ENCODE results near the gene CACNA1B. TPM values are rescaled to one million over a fixed set of nuclear protein-coding genes. Genes with fewer than 3 reads are reported as not detected.

Gene CACNA1B
- total RNA-seq, 2 donors from 2014 or later: 3.6 to 7.9 TPM

- Mint-ChIP-seq H3K27me3 (ENCODE audit: insufficient read depth) (no peaks in the 10 kb centered on the region), H3K4me1 (peaks cover 11% of the 10 kb centered on the region), H3K4me3 (no peak overlapping the region), H3K36me3 (ENCODE audit: low read depth) (peaks cover 23% of the 10 kb centered on the region), H3K9me3 (no peaks in the 10 kb centered on the region), H3K27ac (no peak overlapping the region)
- Histone ChIP-seq H3K4me1 (ENCODE audit: control insufficient read depth, insufficient read depth, low read length) (no peaks in the 10 kb centered on the region), H3K27me3 (ENCODE audit: control insufficient read depth, insufficient read depth, low read length, poor library complexity, severe bottlenecking) (no peaks in the 10 kb centered on the region), H3K9me3 (ENCODE audit: control insufficient read depth, low read length) (peaks cover 21% of the 10 kb centered on the region), H3K4me3 (ENCODE audit: low read length) (no peak overlapping the region), H3K36me3 (ENCODE audit: control insufficient read depth, insufficient read depth, low read length) (no peaks in the 10 kb centered on the region), H3K27ac (ENCODE audit: low read depth, low read length) (no peak overlapping the region), H3K9ac (ENCODE audit: extremely low read depth, low read length, poor library complexity, severe bottlenecking) (no peak overlapping the region)
- DNase-seq: peak; percentile 30
- 90 to 98% methylated on average over 12 of the region's 12 CpGs for WGBS, 2 experiments (ENCODE audit: insufficient coverage in 1 of 2, insufficient read length in 1 of 2)
- TF ChIP-seq CTCF (conservative IDR thresholded peaks at IDR 0.05): no peak
Measured at GRCh38 chr9:138073808-138074207, 196.2 kb downstream of the CACNA1B start.

DNA sequence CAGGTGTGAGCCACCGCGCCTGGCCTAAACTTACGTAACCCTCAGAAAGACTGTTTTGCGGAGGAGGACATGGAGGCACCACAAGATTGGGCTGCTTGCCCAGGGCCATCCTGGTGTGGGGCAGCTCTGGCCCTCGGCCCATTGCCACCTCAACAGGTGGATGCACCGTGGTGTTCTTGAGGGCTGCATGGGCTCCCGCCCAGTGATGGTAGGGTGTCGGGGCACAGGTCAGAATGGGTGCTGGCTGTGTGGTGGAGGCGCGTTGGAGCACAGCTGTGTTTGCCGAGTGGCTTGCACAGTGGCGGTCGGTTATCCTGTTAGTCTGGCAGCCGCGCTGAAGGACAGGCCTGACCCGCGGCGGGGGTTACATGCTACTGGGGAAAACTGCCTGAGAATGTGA is 196.9 kb downstream of the CACNA1B start:
- DNase-seq: peak; percentile 28
- H3K27ac ChIP-seq (ENCODE audit: low read depth, low read length): no peak overlapping the region
- H3K4me1 ChIP-seq (ENCODE audit: control insufficient read depth, insufficient read depth, low read length): no peaks in the 10 kb centered on the region
- Mint-ChIP-seq H3K4me3 (no peak overlapping the region), H3K27me3 (ENCODE audit: insufficient read depth) (no peaks in the 10 kb centered on the region), H3K4me1 (peaks cover 9% of the 10 kb centered on the region), H3K9me3 (no peaks in the 10 kb centered on the region), H3K27ac (no peak overlapping the region), H3K36me3 (ENCODE audit: low read depth) (peaks cover 28% of the 10 kb centered on the region)
- no peak overlapping the region for H3K9ac ChIP-seq (ENCODE audit: extremely low read depth, low read length, poor library complexity, severe bottlenecking)
- H3K36me3 ChIP-seq (ENCODE audit: control insufficient read depth, insufficient read depth, low read length): no peaks in the 10 kb centered on the region
- no peaks in the 10 kb centered on the region for H3K27me3 ChIP-seq (ENCODE audit: control insufficient read depth, insufficient read depth, low read length, poor library complexity, severe bottlenecking)
- H3K9me3 ChIP-seq (ENCODE audit: control insufficient read depth, low read length): peaks cover 24% of the 10 kb centered on the region
- WGBS, 2 experiments (ENCODE audit: insufficient coverage in 1 of 2, insufficient read length in 1 of 2): 92 to 94% methylated on average over 17 to 18 of the region's 18 CpGs
- no peak overlapping the region for H3K4me3 ChIP-seq (ENCODE audit: low read length)
- no peak for TF ChIP-seq CTCF (conservative IDR thresholded peaks at IDR 0.05)

GRCh38 chr9:138075496-138075895 is 197.9 kb downstream of the CACNA1B start:
- Histone ChIP-seq H3K4me1 (ENCODE audit: control insufficient read depth, insufficient read depth, low read length) (no peaks in the 10 kb centered on the region), H3K36me3 (ENCODE audit: control insufficient read depth, insufficient read depth, low read length) (no peaks in the 10 kb centered on the region), H3K9me3 (ENCODE audit: control insufficient read depth, low read length) (peaks cover 21% of the 10 kb centered on the region), H3K27me3 (ENCODE audit: control insufficient read depth, insufficient read depth, low read length, poor library complexity, severe bottlenecking) (no peaks in the 10 kb centered on the region), H3K9ac (ENCODE audit: extremely low read depth, low read length, poor library complexity, severe bottlenecking) (no peak overlapping the region), H3K27ac (ENCODE audit: low read depth, low read length) (no peak overlapping the region), H3K4me3 (ENCODE audit: low read length) (no peak overlapping the region)
- 90 to 98% methylated on average over 16 to 20 of the region's 20 CpGs for WGBS, 2 experiments (ENCODE audit: insufficient coverage in 1 of 2, insufficient read length in 1 of 2)
- peaks cover 2% of the 10 kb centered on the region for H3K9me3 Mint-ChIP-seq
- no peaks in the 10 kb centered on the region for H3K27me3 Mint-ChIP-seq (ENCODE audit: insufficient read depth)
- H3K4me3 Mint-ChIP-seq: no peak overlapping the region
- no peak overlapping the region for H3K27ac Mint-ChIP-seq
- H3K36me3 Mint-ChIP-seq (ENCODE audit: low read depth): peaks cover 36% of the 10 kb centered on the region
- DNase-seq: peak; percentile 14
- TF ChIP-seq CTCF (conservative IDR thresholded peaks at IDR 0.05): no peak
- peaks cover 7% of the 10 kb centered on the region for H3K4me1 Mint-ChIP-seq

Measured in endodermal cell (in vitro differentiated cells).